CD4-positive, alpha-beta memory T cell (primary cell): ENCODE results near the gene DCTN5. TPM values are rescaled to one million over a fixed set of nuclear protein-coding genes. Genes with fewer than 3 reads are reported as not detected.

Experiments
- CTCF ChIA-PET: fragments of 350-600 bp; sonication (Branson Sonifier 250); formaldehyde crosslinking; loops from one replicate; lab custom pipeline; 2021; ENCODE audit warnings: inconsistent platforms; ENCODE audit not compliant: partially characterized antibody; lab: Charles Lee
- POLR2A ChIA-PET: fragments of 350-600 bp; sonication (Branson Sonifier 250); formaldehyde crosslinking; loops from one replicate; lab custom pipeline; 2021; ENCODE audit not compliant: partially characterized antibody; lab: Charles Lee
- DNase-seq, 5 donors: peaks; one replicate each; pipeline versions ENCODE4 v3.0.0 to v3.0.0-alpha.2; 2020 to 2022; ENCODE audit warnings: mixed read lengths in 1 of 5
- H3K27ac ChIP-seq: one replicate; pipeline ENCODE4 v1.7.0; 2013; ENCODE audit warnings: low read depth, low read length
- H3K27me3 ChIP-seq: 2 replicates; pipeline ENCODE4 v1.7.0; 2013; ENCODE audit warnings: mild to moderate bottlenecking, low read length, moderate library complexity; ENCODE audit not compliant: insufficient read depth
- H3K36me3 ChIP-seq: 2 replicates; pipeline ENCODE4 v1.7.0; 2013; ENCODE audit warnings: mild to moderate bottlenecking, low read length, moderate library complexity; ENCODE audit not compliant: insufficient read depth
- H3K4me1 ChIP-seq: 2 replicates; pipeline ENCODE4 v1.7.0; 2013; ENCODE audit warnings: mild to moderate bottlenecking, low read length, moderate library complexity; ENCODE audit not compliant: insufficient read depth
- H3K4me3 ChIP-seq, 2 donors: one replicate each; pipeline ENCODE4 v1.7.0; 2013; ENCODE audit warnings: low read length in 2 of 2, mild to moderate bottlenecking in 1 of 2
- H3K9me3 ChIP-seq, 2 donors: one replicate each; pipeline ENCODE4 v1.7.0; 2013; ENCODE audit warnings: low read length in 2 of 2, control low read depth in 1 of 2; ENCODE audit not compliant: control insufficient read depth in 1 of 2
- H3K27ac Mint-ChIP-seq, 7 donors: one replicate each; pipeline ENCODE4 v1.8.0; 2020 to 2021; ENCODE audit warnings: mixed read lengths in 7 of 7, mild to moderate bottlenecking in 6 of 7, inconsistent platforms in 3 of 7, moderate library complexity in 3 of 7
- H3K27me3 Mint-ChIP-seq, 2 donors: one replicate each; pipeline ENCODE4 v1.8.0; 2020 to 2021; ENCODE audit warnings: mixed read lengths in 2 of 2
- H3K36me3 Mint-ChIP-seq, 2 donors: one replicate each; pipeline ENCODE4 v1.8.0; 2020 to 2021; ENCODE audit warnings: mixed read lengths in 2 of 2, inconsistent platforms in 1 of 2, mild to moderate bottlenecking in 1 of 2
- H3K4me1 Mint-ChIP-seq, 4 donors: one replicate each; pipeline ENCODE4 v1.8.0; 2020 to 2021; ENCODE audit warnings: mixed read lengths in 4 of 4, mild to moderate bottlenecking in 1 of 4
- H3K4me3 Mint-ChIP-seq, 8 donors: one replicate each; pipeline ENCODE4 v1.8.0; 2020 to 2021; ENCODE audit warnings: mixed read lengths in 8 of 8, mild to moderate bottlenecking in 7 of 8, moderate library complexity in 6 of 8, inconsistent platforms in 3 of 8
- H3K9me3 Mint-ChIP-seq, 8 donors: one replicate each; pipeline ENCODE4 v1.8.0; 2020 to 2021; ENCODE audit warnings: mixed read lengths in 8 of 8, mild to moderate bottlenecking in 5 of 8, inconsistent platforms in 3 of 8, moderate library complexity in 1 of 8
- intact Hi-C: fragments of 100-400 bp; cut with micrococcal nuclease; formaldehyde crosslinking; loops from one replicate; pipeline ENCODE4 v1.15.1; 2023
- polyA plus RNA-seq, 2 donors: library from polyadenylated mRNA; unstranded; fragments of 300-500 nt; fragmentation: Illumina TruSeq; gene quantifications; one replicate each; pipeline ENCODE4 v1.2.3, GENCODE V29; 2021
- total RNA-seq, 2 experiments: library from RNA; stranded (reverse); gene quantifications; one replicate each; pipeline ENCODE4 v1.2.3, GENCODE V29; 2021

Gene DCTN5
- 10 to 100 TPM; 55.8 to 60.2 TPM for total RNA-seq
- 10 to 100 TPM; 55.9 to 59.5 TPM for polyA plus RNA-seq

DNA sequence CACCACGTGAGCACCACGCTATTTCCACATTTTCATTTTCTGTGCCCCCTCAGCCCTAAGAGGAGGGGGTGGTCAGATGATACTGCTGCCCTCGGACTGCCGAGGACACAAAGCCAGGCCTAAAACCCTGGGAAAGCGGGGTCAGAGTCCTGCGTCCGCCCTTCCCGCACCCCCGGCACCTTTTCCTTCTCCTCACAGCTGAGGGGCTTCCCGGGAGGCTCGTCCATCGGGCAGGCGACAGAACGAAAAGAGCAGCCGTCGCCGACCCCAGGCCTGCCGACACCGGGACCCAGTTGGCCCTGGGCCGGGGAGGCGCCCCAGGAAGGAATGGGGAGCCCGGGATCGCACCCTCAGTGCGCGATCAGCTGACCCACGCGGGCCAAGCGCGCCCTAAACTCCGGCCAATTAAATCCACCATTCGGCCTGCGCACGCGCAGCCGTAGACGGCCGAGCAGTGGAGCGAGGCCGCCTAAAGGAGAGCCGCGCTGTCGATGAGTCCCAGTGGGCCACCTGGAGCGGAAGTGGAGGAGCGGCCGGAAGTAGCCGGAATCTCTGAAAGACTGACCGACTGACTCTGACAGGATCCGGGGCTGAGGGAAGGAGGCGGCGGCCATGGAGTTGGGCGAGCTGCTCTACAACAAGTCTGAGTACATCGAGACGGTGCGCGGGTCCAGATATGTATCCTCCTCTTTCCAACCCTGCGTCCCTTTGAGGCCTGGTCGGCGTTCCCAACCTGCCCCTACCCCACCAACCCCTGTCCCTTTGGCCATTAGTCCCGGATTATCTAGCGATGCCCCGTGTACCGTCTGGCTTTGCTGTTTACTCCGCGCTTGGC, at the start of gene DCTN5, which contains the start of gene PALB2:
Gene DCTN5, plus strand, starts transcription at position 536 of the 835 bp plus-strand sequence. Its CDS starts 77 bp downstream, at position 613.
Gene PALB2, minus strand, starts transcription at position 380 of the 835 bp plus-strand sequence. Its CDS starts 153 bp downstream, at position 227.
- POLR2A ChIA-PET: interaction anchor here (1.1 to 1.8 kb wide), 2 partner anchors 44 to 84 kb away, joined by 4 to 7 read pairs; partner anchors contain the start of genes EARS2, NDUFAB1 and UBFD1
- peaks cover 20% of the 10 kb centered on the region for H3K4me1 ChIP-seq
- Mint-ChIP-seq H3K27ac (peak within 1 kb of the TSS; percentile 96 to 99 (median 98)), H3K27me3 (no peaks in the 10 kb centered on the region), H3K4me3 (peak within 1 kb of the TSS; percentile 98 to 100 (median 99)), H3K4me1 (peaks cover 24 to 49% (median 37%) of the 10 kb centered on the region in 4 donors), H3K9me3 (no peaks in the 10 kb centered on the region), H3K36me3 (peaks cover 21 to 41% of the 10 kb centered on the region in 2 donors)
- H3K27ac ChIP-seq: peak within 1 kb of the TSS; percentile 85
- DNase-seq: peak; percentile 78 to 86 (median 80)
- H3K27me3 ChIP-seq: no peaks in the 10 kb centered on the region
- H3K9me3 ChIP-seq: no peaks in the 10 kb centered on the region
- peak within 1 kb of the TSS; percentile 82 to 100 for H3K4me3 ChIP-seq
- intact Hi-C loops: loop anchor here (1.0 kb wide), 3 partner anchors 45 to 898 kb away; partner anchors contain the start of genes EARS2, NDUFAB1, RBBP6 and UBFD1
- peaks cover 6% of the 10 kb centered on the region for H3K36me3 ChIP-seq
- CTCF ChIA-PET: interaction anchor here (1.0 kb wide), 1 partner anchor 37 kb away, joined by 3 read pairs; no protein-coding TSS in a partner anchor

DNA sequence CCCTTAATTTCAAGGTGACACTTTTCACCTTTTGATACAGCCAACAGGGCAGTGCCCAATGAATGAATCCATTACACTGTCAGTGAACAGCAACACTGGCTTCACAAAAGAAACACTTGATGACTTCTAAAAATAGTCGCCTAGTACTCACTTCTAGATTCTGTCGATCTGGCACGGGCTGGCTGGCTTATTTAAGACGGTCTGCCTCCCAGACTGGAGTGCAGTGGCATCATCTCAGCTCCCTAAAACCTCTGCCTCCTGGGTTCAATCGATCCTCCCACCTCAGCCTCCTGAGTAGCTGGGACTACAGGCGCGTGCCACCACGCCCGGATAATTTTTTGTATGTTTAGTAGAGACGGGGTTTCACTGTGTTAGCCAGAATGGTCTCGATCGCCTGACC, 47.1 kb upstream of the DCTN5 start:
- H3K36me3 ChIP-seq: peaks cover 18% of the 10 kb centered on the region
- intact Hi-C loops: no loop called here
- H3K36me3 Mint-ChIP-seq: peaks cover 22 to 30% of the 10 kb centered on the region in 2 donors
- peaks cover 16% of the 10 kb centered on the region for H3K4me1 ChIP-seq
- POLR2A ChIA-PET: no interaction called here
- no peaks in the 10 kb centered on the region for H3K27me3 ChIP-seq
- H3K9me3 ChIP-seq: no peaks in the 10 kb centered on the region
- H3K27me3 Mint-ChIP-seq: no peaks in the 10 kb centered on the region
- H3K4me3 Mint-ChIP-seq: peak overlapping the region in 3 of 8 donors; percentile 9 to 20 (median 10)
- DNase-seq: no peak
- CTCF ChIA-PET: no interaction called here
- H3K27ac ChIP-seq: no peak overlapping the region
- H3K4me3 ChIP-seq: no peak overlapping the region
- H3K27ac Mint-ChIP-seq: peak overlapping the region in 2 of 7 donors; percentile 13 to 16
- H3K4me1 Mint-ChIP-seq: peaks cover 16 to 50% (median 33%) of the 10 kb centered on the region in 4 donors
- H3K9me3 Mint-ChIP-seq: no peaks in the 10 kb centered on the region

DNA sequence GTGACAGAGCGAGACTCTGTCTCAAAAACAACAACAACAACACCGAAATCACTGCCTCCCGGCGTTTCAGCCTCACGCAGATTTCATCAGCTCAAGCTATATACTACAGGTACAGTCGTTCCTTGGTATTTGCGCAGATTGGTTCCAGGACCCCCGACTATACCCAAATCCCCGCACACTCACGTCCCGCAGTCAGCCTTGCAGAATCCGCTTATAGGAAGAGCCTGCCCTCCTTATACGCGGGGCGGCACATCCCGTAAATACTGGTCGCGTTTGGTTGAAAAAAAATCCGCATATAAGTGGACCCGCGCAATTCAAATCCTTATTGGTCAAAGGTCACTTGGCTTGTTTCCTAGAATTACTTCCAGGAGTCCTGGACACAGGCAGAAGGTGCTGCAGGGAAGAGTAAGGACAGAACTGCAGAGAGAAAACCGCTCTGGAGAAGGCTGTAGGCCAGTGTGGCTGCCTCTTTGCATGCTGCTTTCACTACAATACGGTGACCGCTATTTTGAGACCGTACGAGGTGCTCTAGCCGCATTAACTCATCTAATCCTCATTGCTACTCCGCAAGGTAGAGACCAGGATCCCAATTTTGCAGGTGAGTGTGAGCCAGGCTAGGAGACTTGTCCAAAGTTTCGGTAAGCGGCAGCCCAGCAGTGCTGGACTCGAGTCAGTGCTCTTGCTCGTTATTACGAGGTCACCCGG, 45.9 kb upstream of the DCTN5 start:
- H3K4me1 Mint-ChIP-seq: peaks cover 14 to 47% (median 30%) of the 10 kb centered on the region in 4 donors
- intact Hi-C loops: no loop called here
- H3K27ac ChIP-seq: peak overlapping the region; percentile 84
- peaks cover 18 to 24% of the 10 kb centered on the region in 2 donors for H3K36me3 Mint-ChIP-seq
- H3K4me3 Mint-ChIP-seq: peak overlapping the region; percentile 77 to 90 (median 84)
- no peaks in the 10 kb centered on the region for H3K9me3 Mint-ChIP-seq
- peak overlapping the region; percentile 81 to 91 for H3K4me3 ChIP-seq
- H3K36me3 ChIP-seq: peaks cover 17% of the 10 kb centered on the region
- no peaks in the 10 kb centered on the region for H3K27me3 Mint-ChIP-seq
- H3K27me3 ChIP-seq: no peaks in the 10 kb centered on the region
- ChIA-PET POLR2A (no interaction called here), CTCF (no interaction called here)
- H3K9me3 ChIP-seq: no peaks in the 10 kb centered on the region
- peak in 2 of 5 donors; percentile 2 to 3 for DNase-seq
- H3K4me1 ChIP-seq: peaks cover 16% of the 10 kb centered on the region
- peak overlapping the region; percentile 64 to 91 (median 77) for H3K27ac Mint-ChIP-seq

DNA sequence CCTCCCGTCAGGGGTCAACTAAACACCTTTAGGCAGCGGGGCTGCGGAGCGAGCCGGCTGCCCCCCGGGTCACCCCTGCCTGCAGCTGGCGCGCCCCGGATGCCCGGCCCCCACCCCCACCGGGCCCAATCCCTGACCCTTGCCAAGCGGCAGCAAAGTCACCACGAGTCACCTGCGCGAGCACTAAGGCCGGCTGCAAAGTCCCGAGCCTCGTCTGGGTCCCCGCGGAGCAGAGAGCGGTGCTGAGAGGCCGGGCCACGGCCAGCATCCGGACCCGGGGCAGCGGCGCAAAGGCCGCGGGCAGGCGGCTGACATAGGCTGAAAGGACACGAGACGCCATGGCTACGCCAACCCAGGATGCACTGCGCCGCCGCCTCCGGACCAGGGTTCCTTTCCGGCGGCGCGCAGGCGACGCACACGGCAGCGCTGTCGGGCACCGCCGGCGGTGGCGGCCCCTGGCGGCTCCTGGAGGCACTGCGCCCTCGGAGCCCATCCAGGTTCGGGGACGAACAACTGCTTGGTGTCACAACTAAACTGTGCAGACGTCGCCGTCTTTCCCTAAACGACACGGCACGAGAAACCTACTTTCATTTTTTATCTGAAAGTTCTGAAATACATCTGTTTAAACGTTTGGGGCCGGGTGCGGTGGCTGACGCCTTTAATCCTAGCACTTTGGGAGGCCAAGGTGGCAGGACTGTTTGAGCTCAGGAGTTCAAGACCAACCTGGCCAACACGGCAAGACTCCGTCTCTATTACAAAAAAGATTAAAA, 45.1 kb upstream of the DCTN5 start, which contains the start of gene NDUFAB1:
Gene NDUFAB1, minus strand, starts transcription at position 366 of the 770 bp plus-strand sequence. Its CDS starts 26 bp downstream, at position 340.
- Mint-ChIP-seq H3K27ac (peak within 1 kb of the TSS; percentile 77 to 91 (median 89)), H3K27me3 (no peaks in the 10 kb centered on the region)

DNA sequence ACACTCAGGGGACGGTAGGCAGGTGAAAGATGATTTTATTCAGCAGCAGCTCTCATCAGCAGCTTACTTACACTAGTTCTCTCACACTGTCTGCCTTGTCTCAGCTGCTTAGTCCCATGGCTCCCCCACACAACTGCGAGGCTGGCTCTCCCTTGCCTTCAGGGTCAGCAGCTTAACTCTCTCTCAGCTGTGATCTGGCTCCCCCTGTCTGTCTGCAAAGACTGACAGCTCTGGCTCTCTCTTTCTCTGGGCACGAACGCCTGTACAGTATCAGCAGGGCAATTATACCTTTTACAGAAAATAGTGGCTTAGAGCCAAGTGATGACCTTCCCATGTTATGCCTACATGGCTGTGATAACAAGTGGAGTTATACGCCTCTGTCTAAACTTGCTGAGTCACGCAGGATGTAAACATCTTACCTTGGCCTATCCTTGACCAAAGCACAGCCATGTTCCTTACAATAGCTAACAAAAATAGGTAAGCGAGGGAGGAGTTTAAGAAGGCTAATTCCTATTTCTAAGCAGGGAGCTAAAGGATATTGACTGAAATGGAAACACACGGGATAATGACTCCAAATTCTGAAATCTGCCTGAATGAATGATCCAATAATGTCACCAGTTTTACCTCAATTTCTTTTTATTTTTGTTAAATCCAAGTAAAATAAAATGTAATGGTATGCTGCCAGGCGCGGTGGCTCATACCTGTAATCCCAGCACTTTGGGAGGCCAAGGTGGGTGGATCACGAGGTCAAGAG, 44.1 kb upstream of the DCTN5 start:
- peak overlapping the region in 6 of 7 donors; percentile 1 to 77 (median 49) for H3K27ac Mint-ChIP-seq
- POLR2A ChIA-PET: interaction anchor here (1.0 to 1.3 kb wide), 4 partner anchors 27 to 87 kb away, joined by 4 to 7 read pairs (median 4); partner anchors contain the start of genes DCTN5, EARS2, GGA2 and PALB2
- peak overlapping the region; percentile 29 to 86 (median 56) for H3K4me3 Mint-ChIP-seq

More for the DNA sequence above, 45.1 kb upstream of the DCTN5 start, which contains the start of gene NDUFAB1:
- intact Hi-C loops: loop anchor here (1.0 kb wide), 2 partner anchors 39 to 45 kb away; partner anchors contain the start of genes DCTN5, EARS2, PALB2 and UBFD1
- peaks cover 16% of the 10 kb centered on the region for H3K4me1 ChIP-seq
- Mint-ChIP-seq H3K4me3 (peak within 1 kb of the TSS; percentile 79 to 90 (median 86)), H3K4me1 (peaks cover 14 to 47% (median 28%) of the 10 kb centered on the region in 4 donors), H3K9me3 (no peaks in the 10 kb centered on the region), H3K36me3 (peaks cover 15 to 22% of the 10 kb centered on the region in 2 donors)
- ChIA-PET POLR2A (interaction anchor here (1.0 to 1.3 kb wide), 4 partner anchors 26 to 86 kb away, joined by 4 to 7 read pairs (median 4); partner anchors contain the start of genes DCTN5, EARS2, GGA2 and PALB2), CTCF (interaction anchor here (0.7 to 3.0 kb wide), 15 partner anchors 9 to 160 kb away, joined by 3 to 11 read pairs (median 4); partner anchors contain the start of genes EARS2 and UBFD1)
- no peaks in the 10 kb centered on the region for H3K9me3 ChIP-seq
- peak; percentile 87 to 89 (median 88) for DNase-seq
- peaks cover 11% of the 10 kb centered on the region for H3K36me3 ChIP-seq
- H3K4me3 ChIP-seq: peak within 1 kb of the TSS; percentile 81 to 91
- H3K27ac ChIP-seq: peak within 1 kb of the TSS; percentile 84
- no peaks in the 10 kb centered on the region for H3K27me3 ChIP-seq

More for the DNA sequence above, 44.1 kb upstream of the DCTN5 start:
- Mint-ChIP-seq H3K27me3 (no peaks in the 10 kb centered on the region), H3K9me3 (no peaks in the 10 kb centered on the region), H3K36me3 (peaks cover 11 to 19% of the 10 kb centered on the region in 2 donors), H3K4me1 (peaks cover 6 to 38% (median 22%) of the 10 kb centered on the region in 4 donors)
- peaks cover 16% of the 10 kb centered on the region for H3K4me1 ChIP-seq
- H3K27me3 ChIP-seq: no peaks in the 10 kb centered on the region
- H3K9me3 ChIP-seq: no peaks in the 10 kb centered on the region
- no peak overlapping the region for H3K27ac ChIP-seq
- H3K36me3 ChIP-seq: peaks cover under 1% of the 10 kb centered on the region
- H3K4me3 ChIP-seq: no peak overlapping the region
- CTCF ChIA-PET: interaction anchor here (0.7 to 3.0 kb wide), 15 partner anchors 8 to 161 kb away, joined by 3 to 11 read pairs (median 4); partner anchors contain the start of genes EARS2 and UBFD1
- intact Hi-C loops: no loop called here
- no peak for DNase-seq
